Upper lobe of right lung (tissue), 1 donor: ENCODE results near the gene SULT2B1. TPM values are rescaled to one million over a fixed set of nuclear protein-coding genes. Genes with fewer than 3 reads are reported as not detected.

Experiments
- ATAC-seq: fragments of 200-7000 bp; cut with Tn5 transposase; one replicate; pipeline ENCODE4 v1.9.1; 2020; ENCODE audit warnings: mild to moderate bottlenecking, moderate library complexity
- DNase-seq: peaks from one replicate; pipeline ENCODE4 v3.0.0-alpha.2; 2020
- H3K27ac ChIP-seq: fragments of 200-600 bp; one replicate; pipeline ENCODE4 v1.8.0; 2022
- H3K27me3 ChIP-seq: fragments of 200-600 bp; one replicate; pipeline ENCODE4 v1.8.0; 2022; ENCODE audit warnings: mild to moderate bottlenecking
- H3K36me3 ChIP-seq: fragments of 200-600 bp; one replicate; pipeline ENCODE4 v1.8.0; 2022
- H3K4me1 ChIP-seq: fragments of 200-600 bp; one replicate; pipeline ENCODE4 v1.8.0; 2022
- H3K4me3 ChIP-seq: fragments of 200-600 bp; one replicate; pipeline ENCODE4 v1.8.0; 2022; ENCODE audit warnings: mild to moderate bottlenecking
- H3K9me3 ChIP-seq: fragments of 200-600 bp; one replicate; pipeline ENCODE4 v1.8.0; 2022
- CTCF ChIP-seq: fragments of 200-600 bp; IDR thresholded peaks from one replicate; pipeline ENCODE4 v1.8.0; 2022; ENCODE audit warnings: antibody characterized with exemption
- intact Hi-C: fragments of 100-400 bp; cut with DNase I; formaldehyde crosslinking; loops from one replicate; pipeline ENCODE4 v1.11.0; 2022
- total RNA-seq: library from RNA; stranded (reverse); fragmentation: NEBNext Ultra II Directional; extraction: Animal tissue kit (Norgen Biotek cat#: 25700); gene quantifications from one replicate; pipeline ENCODE4 v1.2.1, GENCODE V29; 2021
- donor health status: DM: no; HTN: yes; CAD: no; lungs with severe emphysema.

The SULT2B1 gene
- total RNA-seq, 1 donor from 2014 or later, result 20.4 TPM

DNA sequence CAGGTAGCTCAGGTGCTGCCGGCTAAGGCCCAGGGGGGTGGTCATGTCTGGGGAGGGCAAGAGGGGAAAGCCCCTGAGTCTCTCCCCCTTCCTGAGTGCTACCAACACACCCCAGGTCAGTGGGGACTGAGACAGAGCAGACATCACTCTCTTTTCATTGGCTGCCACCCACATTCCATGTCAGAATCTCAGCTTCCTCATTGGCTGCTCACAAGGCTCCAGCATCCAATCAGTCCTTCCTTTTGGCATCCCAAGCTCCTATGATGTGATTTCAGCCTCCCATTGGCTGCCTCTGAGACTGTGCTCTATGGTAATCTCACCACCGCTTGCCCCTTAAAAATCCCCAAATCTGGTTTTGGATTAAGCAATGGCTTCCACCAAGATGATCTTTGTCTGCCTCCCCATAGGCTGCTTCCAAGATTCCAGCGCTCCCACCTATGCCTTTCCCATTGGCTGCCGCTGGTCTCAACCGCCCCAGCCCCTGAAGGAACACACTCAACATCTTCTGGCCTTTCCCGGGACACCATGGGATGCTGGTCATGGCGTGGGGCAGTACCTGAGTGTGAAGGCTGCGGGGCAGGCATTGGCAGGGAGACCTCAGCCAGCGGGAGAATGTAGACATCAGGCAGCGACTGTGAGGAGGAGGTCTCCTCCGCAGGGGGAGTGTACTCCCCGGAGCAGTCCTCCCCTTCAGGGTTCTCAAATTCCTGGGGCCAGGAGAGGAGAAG lies 42.3 kb upstream of the SULT2B1 start:
- H3K9me3 ChIP-seq, result no peaks in the 10 kb centered on the region
- TF ChIP-seq CTCF, result no peak
- peaks cover 12% of the 10 kb centered on the region for H3K4me1 ChIP-seq
- peaks cover 30% of the 10 kb centered on the region for H3K27me3 ChIP-seq
- intact Hi-C loops, result no loop called here
- ATAC-seq (no peak), DNase-seq (no peak)
- no peaks in the 10 kb centered on the region for H3K36me3 ChIP-seq
- no peak overlapping the region for H3K27ac ChIP-seq
- no peak overlapping the region for H3K4me3 ChIP-seq

DNA sequence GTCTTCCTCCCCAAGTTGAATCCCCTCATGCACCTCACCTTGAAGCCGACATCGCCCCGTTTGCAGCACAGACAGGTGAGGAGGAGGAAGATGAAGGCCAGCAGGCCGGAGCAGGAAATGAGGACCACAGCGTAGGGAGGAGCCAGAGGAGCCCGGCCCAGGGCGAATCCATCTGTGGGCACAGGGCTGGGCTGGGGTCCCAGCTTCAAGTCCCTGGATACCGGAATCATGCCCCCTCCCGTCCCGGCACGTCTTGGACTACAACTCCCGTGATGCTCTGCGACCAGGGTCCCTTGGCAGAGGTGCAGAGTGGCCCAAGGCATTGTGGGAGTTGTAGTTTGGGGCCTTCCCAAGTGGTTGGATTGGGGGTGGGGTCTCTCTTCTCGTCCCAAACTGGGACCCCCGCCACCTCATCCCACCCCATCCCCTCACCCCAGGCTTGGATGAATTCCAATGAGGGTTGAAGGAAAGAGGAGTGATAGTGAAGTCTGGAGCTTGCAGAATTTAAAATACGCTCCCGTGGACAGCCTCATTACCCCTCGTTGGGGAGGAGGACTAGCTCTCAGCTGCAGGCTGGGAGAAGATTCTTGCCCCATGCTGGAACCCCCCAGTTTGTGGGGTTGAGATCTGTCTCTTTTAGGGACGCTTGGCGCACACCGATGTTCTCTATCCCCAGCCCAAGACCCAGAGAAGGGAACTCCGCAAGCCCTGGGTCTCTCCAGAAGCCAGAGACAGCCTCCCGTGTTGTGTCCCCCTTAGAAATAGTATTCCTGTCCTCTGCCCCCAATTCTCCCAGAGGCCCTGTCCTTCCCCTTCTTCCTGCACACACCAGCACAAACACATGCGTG lies 41.3 kb upstream of the SULT2B1 start:
- peaks cover 12% of the 10 kb centered on the region for H3K4me1 ChIP-seq
- peak overlapping the region; percentile 28 for H3K4me3 ChIP-seq
- H3K36me3 ChIP-seq, result no peaks in the 10 kb centered on the region
- H3K27ac ChIP-seq, result no peak overlapping the region
- intact Hi-C loops, result no loop called here
- no peak for TF ChIP-seq CTCF
- ATAC-seq (peak; percentile 70), DNase-seq (peak; percentile 75)
- no peaks in the 10 kb centered on the region for H3K9me3 ChIP-seq
- H3K27me3 ChIP-seq, result peaks cover 30% of the 10 kb centered on the region

GRCh38 chr19:48511321-48511731 lies 40.6 kb upstream of the SULT2B1 start:
- intact Hi-C loops, result no loop called here
- DNase-seq (no peak), ATAC-seq (no peak)
- H3K36me3 ChIP-seq, result no peaks in the 10 kb centered on the region
- peaks cover 12% of the 10 kb centered on the region for H3K4me1 ChIP-seq
- peaks cover 30% of the 10 kb centered on the region for H3K27me3 ChIP-seq
- H3K9me3 ChIP-seq, result no peaks in the 10 kb centered on the region
- TF ChIP-seq CTCF, result no peak
- H3K27ac ChIP-seq, result no peak overlapping the region
- peak overlapping the region; percentile 28 for H3K4me3 ChIP-seq

DNA sequence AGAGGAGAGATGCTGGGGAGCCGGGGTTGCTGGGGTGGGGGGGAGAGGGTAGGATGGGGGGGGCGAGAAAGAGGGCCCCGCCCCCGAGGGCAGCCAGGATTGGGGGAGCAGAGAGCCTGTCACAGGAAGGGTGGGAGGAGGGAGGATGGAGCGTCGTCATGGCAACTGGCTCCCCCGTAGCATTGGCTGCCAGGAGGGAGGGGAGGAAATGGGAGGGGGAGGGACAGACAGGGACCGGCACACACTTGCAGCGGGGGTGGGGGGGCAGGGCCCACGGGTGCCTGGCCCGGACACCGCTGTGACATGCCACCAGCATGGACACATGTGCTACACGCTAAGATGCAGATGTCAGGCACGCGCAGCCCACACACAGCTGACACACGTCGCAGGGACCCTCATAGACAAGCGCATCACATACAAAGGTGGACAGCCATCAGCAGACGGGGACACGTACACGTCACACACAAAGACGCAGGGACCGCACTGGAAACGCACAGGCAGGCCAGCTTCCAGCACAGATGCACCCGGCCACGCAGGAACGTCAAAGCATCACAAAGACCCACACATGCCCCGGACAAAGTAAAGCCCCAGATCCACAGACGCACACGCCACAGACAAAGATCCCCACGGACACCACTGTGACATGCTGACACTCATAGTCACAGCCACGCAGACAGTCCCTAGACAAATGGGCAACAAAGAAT lies 40.0 kb upstream of the SULT2B1 start, which contains the start of gene LMTK3:
TSS of gene LMTK3 (minus strand) at position 36 of the 704 bp plus-strand sequence. CDS start 259 bp downstream, outside the sequence.
- DNase-seq (no peak), ATAC-seq (no peak)
- intact Hi-C loops, result no loop called here
- Histone ChIP-seq H3K4me3 (peak within 1 kb of the TSS; percentile 28), H3K36me3 (no peaks in the 10 kb centered on the region), H3K9me3 (no peaks in the 10 kb centered on the region), H3K4me1 (peaks cover 12% of the 10 kb centered on the region), H3K27ac (no peak within 1 kb of the TSS), H3K27me3 (peaks cover 30% of the 10 kb centered on the region)
- no peak for TF ChIP-seq CTCF

GRCh38 chr19:48512504-48513288 lies 39.3 kb upstream of the SULT2B1 start:
- Histone ChIP-seq H3K27me3 (peaks cover 30% of the 10 kb centered on the region), H3K4me3 (peak overlapping the region; percentile 63), H3K4me1 (peaks cover 12% of the 10 kb centered on the region), H3K9me3 (no peaks in the 10 kb centered on the region), H3K27ac (no peak overlapping the region), H3K36me3 (no peaks in the 10 kb centered on the region)
- intact Hi-C loops, result no loop called here
- TF ChIP-seq CTCF, result no peak
- no peak for ATAC-seq
- no peak for DNase-seq
